Measurements from ENCODE around the gene PRKCZ.

DNA sequence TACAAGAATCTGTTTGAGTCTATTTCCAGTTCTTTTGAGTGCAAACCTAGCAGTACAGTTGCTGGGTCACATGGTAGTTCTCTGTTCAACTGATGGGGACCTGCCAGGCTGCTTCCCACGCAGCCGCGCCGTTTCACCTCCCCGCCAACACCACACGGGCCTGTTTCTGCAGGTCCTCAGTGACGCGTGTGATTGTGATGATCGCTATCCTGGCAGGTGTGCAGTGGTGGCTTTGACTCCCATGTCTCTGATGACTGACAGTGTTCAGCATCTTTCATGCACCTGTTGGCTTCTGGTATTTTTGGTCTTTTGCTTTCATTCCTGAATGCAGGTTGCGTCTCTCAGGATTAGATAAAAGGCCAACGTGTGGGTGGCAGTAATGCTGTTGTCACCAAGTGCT is 102.7 kb downstream of the PRKCZ start:
- TF ChIP-seq, protein P1, sequence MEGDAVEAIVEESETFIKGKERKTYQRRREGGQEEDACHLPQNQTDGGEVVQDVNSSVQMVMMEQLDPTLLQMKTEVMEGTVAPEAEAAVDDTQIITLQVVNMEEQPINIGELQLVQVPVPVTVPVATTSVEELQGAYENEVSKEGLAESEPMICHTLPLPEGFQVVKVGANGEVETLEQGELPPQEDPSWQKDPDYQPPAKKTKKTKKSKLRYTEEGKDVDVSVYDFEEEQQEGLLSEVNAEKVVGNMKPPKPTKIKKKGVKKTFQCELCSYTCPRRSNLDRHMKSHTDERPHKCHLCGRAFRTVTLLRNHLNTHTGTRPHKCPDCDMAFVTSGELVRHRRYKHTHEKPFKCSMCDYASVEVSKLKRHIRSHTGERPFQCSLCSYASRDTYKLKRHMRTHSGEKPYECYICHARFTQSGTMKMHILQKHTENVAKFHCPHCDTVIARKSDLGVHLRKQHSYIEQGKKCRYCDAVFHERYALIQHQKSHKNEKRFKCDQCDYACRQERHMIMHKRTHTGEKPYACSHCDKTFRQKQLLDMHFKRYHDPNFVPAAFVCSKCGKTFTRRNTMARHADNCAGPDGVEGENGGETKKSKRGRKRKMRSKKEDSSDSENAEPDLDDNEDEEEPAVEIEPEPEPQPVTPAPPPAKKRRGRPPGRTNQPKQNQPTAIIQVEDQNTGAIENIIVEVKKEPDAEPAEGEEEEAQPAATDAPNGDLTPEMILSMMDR (IDR thresholded peaks at IDR 0.05; ENCODE audit: low read depth, low read length, missing input control): no peak
- no peak for TF ChIP-seq SP1 (IDR thresholded peaks at IDR 0.05)
- no peak for TF ChIP-seq RXRA (IDR thresholded peaks at IDR 0.05)
- TF ChIP-seq, protein P2, sequence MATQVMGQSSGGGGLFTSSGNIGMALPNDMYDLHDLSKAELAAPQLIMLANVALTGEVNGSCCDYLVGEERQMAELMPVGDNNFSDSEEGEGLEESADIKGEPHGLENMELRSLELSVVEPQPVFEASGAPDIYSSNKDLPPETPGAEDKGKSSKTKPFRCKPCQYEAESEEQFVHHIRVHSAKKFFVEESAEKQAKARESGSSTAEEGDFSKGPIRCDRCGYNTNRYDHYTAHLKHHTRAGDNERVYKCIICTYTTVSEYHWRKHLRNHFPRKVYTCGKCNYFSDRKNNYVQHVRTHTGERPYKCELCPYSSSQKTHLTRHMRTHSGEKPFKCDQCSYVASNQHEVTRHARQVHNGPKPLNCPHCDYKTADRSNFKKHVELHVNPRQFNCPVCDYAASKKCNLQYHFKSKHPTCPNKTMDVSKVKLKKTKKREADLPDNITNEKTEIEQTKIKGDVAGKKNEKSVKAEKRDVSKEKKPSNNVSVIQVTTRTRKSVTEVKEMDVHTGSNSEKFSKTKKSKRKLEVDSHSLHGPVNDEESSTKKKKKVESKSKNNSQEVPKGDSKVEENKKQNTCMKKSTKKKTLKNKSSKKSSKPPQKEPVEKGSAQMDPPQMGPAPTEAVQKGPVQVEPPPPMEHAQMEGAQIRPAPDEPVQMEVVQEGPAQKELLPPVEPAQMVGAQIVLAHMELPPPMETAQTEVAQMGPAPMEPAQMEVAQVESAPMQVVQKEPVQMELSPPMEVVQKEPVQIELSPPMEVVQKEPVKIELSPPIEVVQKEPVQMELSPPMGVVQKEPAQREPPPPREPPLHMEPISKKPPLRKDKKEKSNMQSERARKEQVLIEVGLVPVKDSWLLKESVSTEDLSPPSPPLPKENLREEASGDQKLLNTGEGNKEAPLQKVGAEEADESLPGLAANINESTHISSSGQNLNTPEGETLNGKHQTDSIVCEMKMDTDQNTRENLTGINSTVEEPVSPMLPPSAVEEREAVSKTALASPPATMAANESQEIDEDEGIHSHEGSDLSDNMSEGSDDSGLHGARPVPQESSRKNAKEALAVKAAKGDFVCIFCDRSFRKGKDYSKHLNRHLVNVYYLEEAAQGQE (IDR thresholded peaks at IDR 0.05): no peak
- no peak for TF ChIP-seq JUND (IDR thresholded peaks at IDR 0.05)
- TF ChIP-seq RAD21 (IDR thresholded peaks at IDR 0.05): no peak
- TF ChIP-seq TAF1 (conservative IDR thresholded peaks at IDR 0.05): no peak
- TF ChIP-seq FOXA1 (IDR thresholded peaks at IDR 0.05): no peak
- TF ChIP-seq GABPA (IDR thresholded peaks at IDR 0.05 in 1 of 2, conservative IDR thresholded peaks at IDR 0.05 in 1 of 2): no peak
